RWPE1 (cell line): ENCODE results near the gene HOXB8.

Experiments
- CTCF ChIA-PET: fragments of 350-600 bp; sonication (Branson Sonifier 250); formaldehyde crosslinking; extraction: SDS; loops from one replicate; lab custom pipeline; 2021; lab: Yijun Ruan, JAX
- POLR2A ChIA-PET: fragments of 400-600 bp; formaldehyde crosslinking; extraction: SDS; loops from one replicate; lab custom pipeline; 2020; ENCODE audit warnings: antibody characterized with exemption; ENCODE audit not compliant: low non-redundant PET; lab: Yijun Ruan, JAX
- DNase-seq: peaks from one replicate; pipeline ENCODE4 v3.0.0; 2012; ENCODE audit warnings: low spot score
- H3K27ac ChIP-seq: fragments of 450-650 bp; 2 replicates; pipeline ENCODE4 v1.5.1; 2017
- CTCF ChIP-seq: fragments of 450-650 bp; conservative IDR thresholded peaks from 2 replicates; pipeline ENCODE4 v1.5.1; 2017; ENCODE audit warnings: low read depth, mild to moderate bottlenecking

HOXB8 gene

DNA sequence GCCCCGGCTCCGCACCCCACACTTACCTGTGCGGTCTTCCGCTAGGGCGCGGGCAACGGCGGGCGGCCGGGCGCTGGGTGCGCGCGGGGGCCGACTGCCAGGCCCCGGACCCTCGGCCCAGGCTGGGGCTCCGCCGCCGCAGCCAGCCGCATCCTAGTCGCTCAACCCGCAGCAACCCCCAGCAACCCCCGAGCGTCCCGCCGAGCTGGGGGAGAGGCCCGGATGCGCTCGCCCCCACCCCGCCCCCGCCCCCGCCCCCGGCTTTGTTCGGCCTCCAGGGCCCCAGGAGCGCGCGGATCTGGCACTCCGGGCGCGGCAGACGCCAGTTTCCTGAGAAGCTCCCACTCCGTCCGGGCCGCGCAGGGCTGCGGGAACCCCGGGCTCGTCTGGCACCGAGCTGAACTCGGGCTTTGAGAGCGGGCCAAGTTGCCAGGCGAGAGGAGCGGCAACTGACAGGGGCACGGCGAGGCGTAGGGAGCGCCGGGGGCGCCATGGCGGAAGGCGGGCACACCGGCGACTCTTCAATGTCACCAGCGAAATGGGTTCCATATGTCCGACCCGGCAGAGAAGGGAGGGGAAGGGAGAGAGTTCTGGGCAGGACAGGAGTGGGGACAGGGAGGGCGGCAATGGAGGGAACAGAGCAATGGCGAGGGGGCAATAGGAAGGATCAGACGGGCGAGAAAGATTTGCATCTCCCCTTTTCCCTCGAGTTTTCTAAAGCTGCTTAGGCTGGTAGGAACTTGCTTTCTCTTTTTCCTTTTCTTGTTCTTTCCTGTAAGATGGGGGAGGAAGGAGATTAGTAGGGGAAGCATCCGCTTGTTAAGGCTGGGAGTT, 50.7 kb downstream of the HOXB8 start:
- ChIA-PET POLR2A (no interaction called here), CTCF (no interaction called here)
- H3K27ac ChIP-seq: no peak overlapping the region
- no peak for DNase-seq
- TF ChIP-seq CTCF: no peak

DNA sequence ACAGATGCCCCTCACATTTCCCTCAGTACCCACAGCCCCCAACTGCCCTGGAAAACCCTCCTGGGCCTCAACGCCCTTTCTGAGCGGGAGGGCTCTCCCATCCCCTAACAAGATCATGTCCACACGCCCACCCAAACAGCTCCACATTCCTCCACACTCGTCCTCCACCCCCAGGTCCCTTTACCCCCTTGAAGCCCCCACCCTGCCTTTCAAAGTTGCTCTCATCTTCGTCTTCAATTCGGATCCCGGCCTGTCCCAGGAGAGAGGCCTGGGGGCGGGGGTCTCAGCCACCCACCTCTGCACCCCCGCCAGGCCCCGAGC, 51.3 kb downstream of the HOXB8 start:
- POLR2A ChIA-PET: no interaction called here
- no peak overlapping the region for H3K27ac ChIP-seq
- no peak for TF ChIP-seq CTCF
- CTCF ChIA-PET: no interaction called here
- no peak for DNase-seq

GRCh38 chr17:48563385-48563838, 51.7 kb downstream of the HOXB8 start:
- ChIA-PET CTCF (no interaction called here), POLR2A (no interaction called here)
- no peak for TF ChIP-seq CTCF
- no peak for DNase-seq
- no peak overlapping the region for H3K27ac ChIP-seq

DNA sequence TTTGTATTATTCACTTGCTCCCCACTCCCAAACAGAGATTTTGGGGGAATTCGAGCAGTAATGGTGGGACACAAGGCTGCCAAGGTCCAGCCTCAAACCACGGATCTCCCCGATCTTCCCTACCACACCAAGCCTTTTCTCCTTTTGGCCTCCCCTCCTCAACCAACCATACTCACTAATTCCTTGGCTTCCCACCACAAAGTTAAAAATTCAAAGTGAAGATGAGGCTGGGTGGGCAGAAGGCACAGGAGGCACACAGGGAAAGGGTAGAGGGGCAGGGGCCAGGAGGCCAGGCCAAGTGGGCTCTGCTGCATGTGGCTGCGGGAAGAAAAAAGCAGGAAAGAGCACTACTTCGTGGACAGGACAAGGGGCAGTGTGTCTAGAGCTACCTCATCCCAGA, 52.2 kb downstream of the HOXB8 start:
- DNase-seq: no peak
- ChIA-PET POLR2A (no interaction called here), CTCF (interaction anchor here (0.6 kb wide), 2 partner anchors 12 to 19 kb away, joined by 3 to 4 read pairs; no protein-coding TSS in a partner anchor)
- no peak for TF ChIP-seq CTCF
- H3K27ac ChIP-seq: no peak overlapping the region
